ENCODE data around the gene OR13C2. TPM values are rescaled to one million over a fixed set of nuclear protein-coding genes. Genes with fewer than 3 reads are reported as not detected.

OR13C2 gene
- total RNA-seq, 1 experiment from 2014 or later: not detected

DNA sequence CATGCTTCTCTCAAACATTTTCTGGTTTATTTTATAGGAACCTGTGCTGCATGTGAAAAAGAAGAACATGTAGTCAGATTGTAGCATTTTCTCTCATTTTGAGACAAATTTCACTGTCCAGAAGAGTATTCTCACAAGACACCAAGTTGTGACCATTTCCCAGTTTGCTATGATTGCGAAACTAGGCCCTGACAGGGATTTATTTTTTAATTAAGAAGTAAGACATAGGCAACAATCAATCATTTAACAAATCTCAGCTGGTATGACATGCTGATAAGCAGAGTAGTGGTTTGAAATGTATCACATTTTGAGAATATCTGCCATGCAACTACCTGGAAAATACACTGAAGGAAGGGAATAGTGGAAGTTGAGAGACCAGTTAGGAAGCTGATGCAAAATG, 24.9 kb downstream of the OR13C2 start:
- Histone ChIP-seq H3K9me2 (ENCODE audit: insufficient read depth) (no peaks in the 10 kb centered on the region), H3K27ac (ENCODE audit: low read depth, low read length) (no peak overlapping the region), H3K79me2 (ENCODE audit: insufficient read depth, low read length) (no peaks in the 10 kb centered on the region), H3K4me2 (ENCODE audit: low read length) (no peak overlapping the region), H2AFZ (ENCODE audit: low read depth, low read length, poor library complexity, severe bottlenecking) (no peak overlapping the region), H3K27me3 (ENCODE audit: insufficient read depth, low read length) (peaks cover 4% of the 10 kb centered on the region; the same call in 1 of the 2 replicates), H3K4me3 (replicated peaks in 1 of 2; ENCODE audit: low read depth in 1 of 2, low read length in 2 of 2) (no peak overlapping the region), H3K36me3 (ENCODE audit: control insufficient read depth in 1 of 2, insufficient read depth in 2 of 2, low read length in 2 of 2) (no peaks in the 10 kb centered on the region), H3K9me3 (ENCODE audit: control insufficient read depth in 1 of 2, insufficient read depth in 1 of 2, low read depth in 1 of 2, low read length in 2 of 2) (no peaks in the 10 kb centered on the region), H3K9ac (ENCODE audit: low read length) (no peak overlapping the region), H3K4me1 (ENCODE audit: control insufficient read depth in 1 of 2, insufficient read depth in 2 of 2, low read length in 2 of 2) (no peaks in the 10 kb centered on the region), H4K20me1 (ENCODE audit: insufficient read depth) (no peaks in the 10 kb centered on the region)
- no TSS peak for BruUV-seq (replicated peaks)
- RAD21 ChIA-PET (ENCODE audit: low non-redundant PET in 1 of 2, low total read pairs in 2 of 2, uncharacterized antibody in 2 of 2, unreplicated experiment in 2 of 2): no interaction called here
- DNase-seq (ENCODE audit: low read depth, low spot score): no peak
- TF ChIP-seq ATF3 (IDR thresholded peaks at IDR 0.05) (no peak), YY1 (IDR thresholded peaks at IDR 0.05; ENCODE audit: extremely low read depth, insufficient replicate concordance, low read depth, low read length) (no peak), CEBPB (IDR thresholded peaks at IDR 0.05; ENCODE audit: low read depth) (no peak), ZNF274 (IDR thresholded peaks at IDR 0.05; ENCODE audit: low read depth, low read length) (no peak), RAD21 (IDR thresholded peaks at IDR 0.05; ENCODE audit: low read depth) (no peak), EZH2phosphoT487 (IDR thresholded peaks at IDR 0.05; ENCODE audit: borderline replicate concordance) (no peak), EZH2 (IDR thresholded peaks at IDR 0.05) (no peak), TCF7L2 (IDR thresholded peaks at IDR 0.05; ENCODE audit: borderline replicate concordance, extremely low read depth, insufficient read depth, insufficient read length) (no peak), ZFX (IDR thresholded peaks at IDR 0.05) (no peak), ZBTB33 (IDR thresholded peaks at IDR 0.05; ENCODE audit: extremely low read depth, insufficient replicate concordance, low read length) (no peak), SIN3A (IDR thresholded peaks at IDR 0.05; ENCODE audit: low read depth) (no peak), MAX (IDR thresholded peaks at IDR 0.05) (no peak), POLR2AphosphoS5 (IDR thresholded peaks at IDR 0.05; ENCODE audit: low read depth, low read length) (no peak), CBX3 (IDR thresholded peaks at IDR 0.05; ENCODE audit: low read depth) (no peak), ELF1 (IDR thresholded peaks at IDR 0.05; ENCODE audit: borderline replicate concordance, low read depth) (no peak), JUND (IDR thresholded peaks at IDR 0.05) (no peak), EGR1 (IDR thresholded peaks at IDR 0.05; ENCODE audit: low read depth) (no peak), SP1 (IDR thresholded peaks at IDR 0.05; ENCODE audit: low read depth) (no peak), REST (IDR thresholded peaks at IDR 0.05; ENCODE audit: low read depth) (no peak)
- TF ChIP-seq, protein P1, sequence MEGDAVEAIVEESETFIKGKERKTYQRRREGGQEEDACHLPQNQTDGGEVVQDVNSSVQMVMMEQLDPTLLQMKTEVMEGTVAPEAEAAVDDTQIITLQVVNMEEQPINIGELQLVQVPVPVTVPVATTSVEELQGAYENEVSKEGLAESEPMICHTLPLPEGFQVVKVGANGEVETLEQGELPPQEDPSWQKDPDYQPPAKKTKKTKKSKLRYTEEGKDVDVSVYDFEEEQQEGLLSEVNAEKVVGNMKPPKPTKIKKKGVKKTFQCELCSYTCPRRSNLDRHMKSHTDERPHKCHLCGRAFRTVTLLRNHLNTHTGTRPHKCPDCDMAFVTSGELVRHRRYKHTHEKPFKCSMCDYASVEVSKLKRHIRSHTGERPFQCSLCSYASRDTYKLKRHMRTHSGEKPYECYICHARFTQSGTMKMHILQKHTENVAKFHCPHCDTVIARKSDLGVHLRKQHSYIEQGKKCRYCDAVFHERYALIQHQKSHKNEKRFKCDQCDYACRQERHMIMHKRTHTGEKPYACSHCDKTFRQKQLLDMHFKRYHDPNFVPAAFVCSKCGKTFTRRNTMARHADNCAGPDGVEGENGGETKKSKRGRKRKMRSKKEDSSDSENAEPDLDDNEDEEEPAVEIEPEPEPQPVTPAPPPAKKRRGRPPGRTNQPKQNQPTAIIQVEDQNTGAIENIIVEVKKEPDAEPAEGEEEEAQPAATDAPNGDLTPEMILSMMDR (IDR thresholded peaks at IDR 0.05 in 2 of 3, conservative IDR thresholded peaks at IDR 0.05 in 1 of 3; ENCODE audit: borderline replicate concordance in 1 of 3, insufficient read depth in 1 of 3, low read depth in 2 of 3, low read length in 2 of 3): no peak
- no peak for ATAC-seq
- POLR2A ChIA-PET: no interaction called here
- intact Hi-C loops (cut with micrococcal nuclease): no loop called here
- CTCF ChIA-PET: no interaction called here

Measured in HCT116 (cell line).